Activated naive CD8-positive, alpha-beta T cell treated with anti-CD3 and anti-CD28 coated beads, Interleukin-2, amount 50 U/mL, for 24 hours (primary cell): ENCODE data around the gene C3.

ENCODE experiments used
- ATAC-seq: fragments of 150-1000 bp; cut with Tn5 transposase; one replicate; pipeline ENCODE4 v1.10.0; 2021
- DNase-seq: peaks from one replicate; pipeline ENCODE4 v3.0.0; 2021
- H3K27ac Mint-ChIP-seq: one replicate; pipeline ENCODE4 v1.8.0; 2021; ENCODE audit warnings: mild to moderate bottlenecking, mixed read lengths
- H3K27me3 Mint-ChIP-seq: one replicate; pipeline ENCODE4 v1.8.0; 2021; ENCODE audit warnings: mixed read lengths
- H3K36me3 Mint-ChIP-seq: one replicate; pipeline ENCODE4 v1.8.0; 2021; ENCODE audit warnings: low read depth, mixed read lengths
- H3K4me1 Mint-ChIP-seq: one replicate; pipeline ENCODE4 v1.8.0; 2021; ENCODE audit warnings: mixed read lengths
- H3K4me3 Mint-ChIP-seq: one replicate; pipeline ENCODE4 v1.8.0; 2021; ENCODE audit warnings: mild to moderate bottlenecking, moderate library complexity, mixed read lengths
- H3K9me3 Mint-ChIP-seq: one replicate; pipeline ENCODE4 v1.8.0; 2021; ENCODE audit warnings: mixed read lengths

The C3 gene

DNA sequence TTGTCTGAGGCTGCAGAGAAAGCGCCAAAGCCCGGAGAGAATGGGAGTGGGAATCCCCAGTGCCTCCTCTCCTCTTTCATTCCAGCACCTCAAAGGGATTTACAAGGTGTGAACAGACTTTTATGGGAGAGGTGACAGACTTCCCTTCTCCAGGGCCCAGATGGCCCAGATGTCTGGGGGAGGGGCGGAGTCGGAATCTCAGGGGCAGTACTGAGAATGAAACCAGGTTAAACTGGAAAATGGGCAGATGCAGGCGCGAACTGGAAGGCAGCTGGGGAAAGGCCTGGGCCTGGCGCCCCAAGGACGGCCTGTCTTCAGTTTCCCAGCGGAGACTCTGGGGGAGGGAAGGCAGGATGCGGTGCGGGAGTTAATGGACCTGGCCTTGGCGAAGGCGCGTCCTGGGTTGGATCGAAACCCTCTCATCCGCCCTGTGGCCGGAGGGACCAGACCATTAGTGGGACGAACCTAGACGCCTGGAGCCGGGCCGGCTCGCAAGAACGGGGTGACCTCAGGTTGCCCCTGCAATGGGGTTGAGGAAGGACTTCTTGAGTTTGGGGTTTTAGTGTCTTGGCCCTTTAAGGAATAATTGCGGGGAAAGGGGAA is 18.4 kb upstream of the C3 start:
- H3K4me3 Mint-ChIP-seq: peak overlapping the region; percentile 91
- ATAC-seq (no peak), DNase-seq (peak; percentile 38)
- peak overlapping the region; percentile 92 for H3K27ac Mint-ChIP-seq
- no peaks in the 10 kb centered on the region for H3K27me3 Mint-ChIP-seq
- H3K36me3 Mint-ChIP-seq: peaks cover 27% of the 10 kb centered on the region
- H3K4me1 Mint-ChIP-seq: peaks cover 48% of the 10 kb centered on the region
- no peaks in the 10 kb centered on the region for H3K9me3 Mint-ChIP-seq

DNA sequence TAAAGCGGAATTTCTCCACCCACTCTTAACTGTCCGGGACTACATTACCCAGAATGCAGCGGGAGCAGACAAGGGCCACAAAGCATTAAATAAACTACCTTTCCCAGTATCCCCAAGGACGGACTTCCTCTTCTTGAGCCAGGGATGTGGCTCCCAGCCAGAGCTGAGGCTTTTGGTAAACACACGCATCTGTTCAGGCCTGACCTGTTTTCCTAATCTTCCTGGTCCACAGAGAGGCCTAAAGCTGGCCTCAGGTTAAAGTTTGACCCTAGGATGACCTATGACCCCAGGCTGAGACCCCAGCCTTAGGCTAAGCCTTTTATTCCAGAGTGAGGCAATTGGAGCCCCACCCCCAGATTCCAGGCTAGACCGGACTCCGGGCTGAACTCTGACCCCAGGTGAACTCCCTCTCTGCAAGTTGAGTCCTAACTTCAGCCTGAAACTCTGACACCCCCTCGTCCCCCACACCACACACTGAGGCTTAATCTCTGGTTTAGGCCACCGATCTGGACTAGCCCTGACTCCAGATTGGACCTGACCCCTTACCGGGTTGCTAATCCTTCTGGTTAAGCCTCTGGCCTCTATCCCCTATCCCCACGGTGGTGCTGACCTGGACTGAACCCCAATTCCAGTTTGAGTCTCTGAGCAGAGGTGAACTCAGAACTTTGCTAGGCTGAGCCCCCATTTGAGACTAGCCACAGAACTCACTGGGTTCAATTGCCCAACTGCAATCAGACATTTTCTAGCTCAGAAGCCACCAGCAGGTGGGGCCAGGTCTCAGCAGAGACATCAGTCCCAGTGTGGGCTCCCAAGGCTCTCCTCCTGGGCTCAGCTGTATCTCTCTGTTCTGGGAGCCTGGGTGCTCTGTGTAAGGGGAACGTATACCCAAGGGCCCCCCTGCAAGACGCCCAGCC is 17.7 kb upstream of the C3 start:
- no peaks in the 10 kb centered on the region for H3K9me3 Mint-ChIP-seq
- peak; percentile 80 for DNase-seq
- H3K4me3 Mint-ChIP-seq: peak overlapping the region; percentile 91
- peak overlapping the region; percentile 92 for H3K27ac Mint-ChIP-seq
- H3K27me3 Mint-ChIP-seq: no peaks in the 10 kb centered on the region
- H3K36me3 Mint-ChIP-seq: peaks cover 23% of the 10 kb centered on the region
- peak; percentile 38 for ATAC-seq
- peaks cover 48% of the 10 kb centered on the region for H3K4me1 Mint-ChIP-seq

DNA sequence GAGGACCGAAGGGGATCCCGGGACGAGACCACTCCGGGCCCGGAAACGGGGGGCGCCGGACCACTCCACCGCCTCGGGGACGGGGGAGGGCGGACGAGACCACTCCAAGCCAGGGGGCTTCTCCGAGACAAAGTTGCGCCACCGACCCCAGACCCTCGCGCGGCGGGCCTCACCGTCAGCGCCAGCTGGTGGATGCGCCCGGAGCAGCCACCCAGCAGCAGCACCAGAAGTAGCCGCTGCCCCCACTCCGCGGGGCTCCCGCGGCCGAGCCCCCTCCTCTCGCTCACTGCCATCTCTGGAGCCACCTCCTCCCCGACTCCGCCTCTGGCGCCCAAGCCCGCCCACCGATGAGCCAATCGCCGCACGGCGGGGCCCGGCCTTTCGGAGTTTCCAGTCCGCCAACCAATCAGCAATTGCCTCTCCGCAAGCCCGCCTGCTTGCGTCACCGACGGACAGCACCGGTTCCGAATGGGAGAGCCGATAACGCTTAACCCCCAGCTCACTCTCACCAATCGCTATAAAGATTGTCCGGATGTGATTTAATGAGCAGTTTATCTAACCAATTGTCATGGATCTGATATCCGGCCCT is 16.9 kb upstream of the C3 start, which contains the start of gene GPR108:
GPR108 (minus strand) TSS at position 297 of the 589 bp plus-strand sequence; CDS start at position 293, 4 bp downstream.
- no peaks in the 10 kb centered on the region for H3K9me3 Mint-ChIP-seq
- ATAC-seq (peak; percentile 76), DNase-seq (peak; percentile 99)
- H3K27ac Mint-ChIP-seq: peak within 1 kb of the TSS; percentile 93
- no peaks in the 10 kb centered on the region for H3K27me3 Mint-ChIP-seq
- H3K4me3 Mint-ChIP-seq: peak within 1 kb of the TSS; percentile 91
- H3K36me3 Mint-ChIP-seq: peaks cover 18% of the 10 kb centered on the region
- peaks cover 45% of the 10 kb centered on the region for H3K4me1 Mint-ChIP-seq

DNA sequence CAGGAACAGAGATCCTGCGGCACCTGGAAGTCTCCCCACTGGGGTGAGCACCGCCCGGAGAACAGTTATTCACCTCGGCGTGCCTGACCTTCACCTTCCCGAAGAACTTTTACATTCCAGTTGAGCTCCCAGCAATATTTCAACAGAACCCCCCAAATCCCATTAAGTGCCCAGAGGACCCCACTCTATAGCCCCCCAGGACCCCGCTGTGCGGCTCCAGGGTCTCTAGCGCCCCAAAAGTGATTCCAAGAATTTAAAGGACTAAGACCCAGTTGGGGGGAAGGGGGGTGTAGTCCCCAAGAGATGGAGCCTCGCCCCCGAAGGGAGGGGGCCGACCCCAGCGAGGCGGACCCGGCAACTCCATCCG is 16.4 kb upstream of the C3 start:
- Mint-ChIP-seq H3K27ac (peak overlapping the region; percentile 93), H3K36me3 (peaks cover 15% of the 10 kb centered on the region), H3K4me3 (peak overlapping the region; percentile 91), H3K9me3 (no peaks in the 10 kb centered on the region), H3K27me3 (no peaks in the 10 kb centered on the region), H3K4me1 (peaks cover 45% of the 10 kb centered on the region)
- ATAC-seq (no peak), DNase-seq (no peak)

DNA sequence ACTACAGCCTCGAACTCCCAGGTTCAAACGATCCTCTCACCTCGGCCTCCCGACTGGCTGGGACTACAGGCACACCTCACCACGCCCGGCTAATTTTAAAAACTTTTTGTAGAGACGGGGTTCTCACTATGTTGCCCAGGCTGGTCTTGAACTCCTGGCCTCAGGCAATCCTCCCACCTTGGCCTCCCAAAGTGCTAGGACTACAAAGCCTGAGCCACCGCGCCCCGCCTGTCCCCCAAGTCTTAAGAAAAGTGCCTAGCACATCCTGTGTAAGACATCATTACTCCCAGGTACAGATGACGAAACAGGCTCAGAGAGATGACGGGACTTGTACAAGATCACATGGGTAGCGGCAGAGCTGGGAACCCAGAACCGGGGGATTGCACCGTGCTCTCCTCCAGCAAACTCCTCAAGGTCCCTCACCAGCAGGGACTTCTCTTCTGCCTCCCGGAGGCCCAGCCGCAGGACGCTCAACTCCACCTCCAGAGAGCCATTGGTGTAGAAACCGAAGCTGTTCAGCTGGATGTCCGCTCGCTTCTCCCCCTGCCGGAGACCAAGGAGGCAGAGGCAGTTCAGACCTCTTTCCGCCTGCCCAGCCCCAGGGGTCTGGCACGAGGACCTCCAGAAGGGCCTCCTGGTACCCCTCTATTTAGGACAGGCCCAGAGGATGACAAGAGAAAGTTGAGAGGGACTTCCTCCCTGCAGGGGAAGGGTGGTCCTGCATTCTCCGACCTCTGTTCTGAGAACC is 15.9 kb upstream of the C3 start:
- peak overlapping the region; percentile 91 for H3K4me3 Mint-ChIP-seq
- H3K27ac Mint-ChIP-seq: peak overlapping the region; percentile 93
- DNase-seq: peak; percentile 70
- H3K4me1 Mint-ChIP-seq: peaks cover 40% of the 10 kb centered on the region
- no peaks in the 10 kb centered on the region for H3K27me3 Mint-ChIP-seq
- H3K36me3 Mint-ChIP-seq: peaks cover 11% of the 10 kb centered on the region
- ATAC-seq: peak; percentile 23
- no peaks in the 10 kb centered on the region for H3K9me3 Mint-ChIP-seq

DNA sequence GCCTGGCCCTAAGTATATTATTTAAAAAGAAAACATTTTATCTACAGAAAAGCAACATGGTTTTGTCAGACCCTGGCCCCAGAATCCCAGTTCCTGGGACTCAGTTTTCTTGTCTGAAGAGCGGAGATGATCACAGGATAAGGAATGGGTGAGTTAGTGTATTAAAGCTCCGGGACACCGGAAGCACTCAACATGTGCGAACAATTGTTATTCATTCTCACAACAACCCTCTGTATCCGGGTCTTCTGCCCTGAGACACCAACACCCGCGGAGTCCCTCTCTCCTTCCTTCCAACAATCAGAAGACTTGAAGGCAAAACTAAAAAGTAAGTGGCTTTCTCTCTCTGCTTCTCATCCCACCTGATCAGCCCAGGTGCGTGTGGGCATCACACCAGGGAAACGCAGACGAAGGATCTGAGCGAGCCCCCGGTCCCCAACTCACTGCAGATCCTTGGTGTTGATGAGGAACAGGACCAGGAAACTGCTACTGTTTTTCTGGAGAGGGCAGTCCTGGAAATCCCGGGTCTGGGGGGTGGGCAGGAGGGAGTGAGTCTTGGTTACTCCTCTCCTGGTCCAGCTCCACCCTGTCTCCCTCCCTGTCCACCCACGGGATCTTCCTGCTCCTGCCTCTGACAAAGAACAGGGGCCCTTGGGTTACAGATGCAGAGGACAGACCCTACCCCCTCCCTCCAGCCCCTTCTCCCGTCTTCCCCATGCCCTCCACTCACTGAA is 14.9 kb upstream of the C3 start:
- Mint-ChIP-seq H3K27ac (peak overlapping the region; percentile 93), H3K4me3 (peak overlapping the region; percentile 91), H3K36me3 (peaks cover 7% of the 10 kb centered on the region), H3K27me3 (no peaks in the 10 kb centered on the region), H3K9me3 (no peaks in the 10 kb centered on the region), H3K4me1 (peaks cover 34% of the 10 kb centered on the region)
- no peak for DNase-seq
- ATAC-seq: no peak

DNA sequence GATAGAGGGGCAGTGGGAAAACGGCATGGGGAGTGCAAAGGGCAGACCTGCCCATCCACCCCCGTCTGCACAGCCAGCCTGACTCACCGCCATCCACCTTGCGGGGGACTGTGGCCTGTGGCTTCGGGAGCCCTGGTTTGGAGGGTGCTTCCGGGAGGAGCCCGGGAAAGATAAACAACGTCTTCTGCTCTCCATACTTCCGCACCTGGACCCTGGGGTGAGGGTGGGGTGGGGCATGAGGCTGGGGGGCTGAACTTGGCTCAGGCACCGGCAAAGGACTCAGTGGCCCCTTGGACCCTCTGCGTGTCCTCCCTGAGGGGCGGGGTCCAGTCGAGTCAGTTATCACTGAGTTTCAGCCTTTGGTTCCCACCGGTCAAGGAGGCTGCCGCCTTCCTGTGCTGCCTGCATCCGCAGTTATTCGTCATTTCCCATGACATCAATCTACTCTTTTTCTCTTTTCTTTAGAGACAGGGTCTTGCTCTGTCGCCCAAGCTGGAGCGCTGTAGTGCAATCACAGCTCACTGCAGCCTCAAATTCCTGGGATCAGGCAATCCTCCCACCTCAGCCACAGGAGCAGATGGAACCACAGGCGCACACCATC is 13.7 kb upstream of the C3 start:
- Mint-ChIP-seq H3K9me3 (no peaks in the 10 kb centered on the region), H3K27ac (no peak overlapping the region), H3K36me3 (peaks cover 7% of the 10 kb centered on the region), H3K27me3 (no peaks in the 10 kb centered on the region), H3K4me1 (peaks cover 32% of the 10 kb centered on the region), H3K4me3 (no peak overlapping the region)
- DNase-seq: no peak
- no peak for ATAC-seq

DNA sequence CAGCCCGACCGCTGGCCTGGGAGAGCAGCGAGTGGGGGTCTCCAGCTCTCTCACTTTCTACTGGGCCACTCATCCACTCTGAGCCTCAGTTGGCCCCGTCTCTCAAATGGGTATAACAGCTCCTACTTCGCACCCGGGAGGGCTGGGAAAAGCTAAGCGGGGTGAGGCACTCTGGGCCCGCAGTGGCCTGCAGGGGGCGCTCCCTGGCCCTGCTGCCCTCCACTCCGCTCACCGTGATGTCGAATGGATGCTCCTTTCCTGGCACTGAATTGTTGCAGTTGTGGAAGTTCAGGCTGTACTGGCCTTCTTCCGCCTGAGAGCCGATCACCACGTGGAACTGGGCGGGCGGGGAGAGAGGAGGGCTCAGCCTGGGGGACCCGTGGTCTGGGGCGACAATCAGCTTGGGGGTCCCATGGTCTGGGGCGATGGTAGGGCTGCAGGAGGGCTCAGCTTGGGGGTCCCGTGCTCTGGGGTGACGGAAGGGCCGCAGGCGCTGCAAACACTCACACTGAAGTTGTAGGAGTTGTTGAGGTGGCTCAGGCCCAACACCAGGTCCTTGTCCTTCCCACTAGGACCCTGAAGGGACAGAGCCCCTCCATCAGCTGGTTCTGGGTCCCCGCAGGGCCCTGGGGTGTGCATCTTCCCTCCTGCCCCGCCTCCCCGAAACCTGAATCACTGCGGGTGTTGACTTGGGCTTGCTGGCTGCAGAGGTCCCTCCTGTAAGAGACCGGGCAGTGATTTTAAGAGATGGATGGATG is 13.1 kb upstream of the C3 start:
- peaks cover 7% of the 10 kb centered on the region for H3K36me3 Mint-ChIP-seq
- DNase-seq (no peak), ATAC-seq (no peak)
- H3K9me3 Mint-ChIP-seq: no peaks in the 10 kb centered on the region
- H3K27me3 Mint-ChIP-seq: no peaks in the 10 kb centered on the region
- peaks cover 27% of the 10 kb centered on the region for H3K4me1 Mint-ChIP-seq
- no peak overlapping the region for H3K4me3 Mint-ChIP-seq
- H3K27ac Mint-ChIP-seq: no peak overlapping the region

DNA sequence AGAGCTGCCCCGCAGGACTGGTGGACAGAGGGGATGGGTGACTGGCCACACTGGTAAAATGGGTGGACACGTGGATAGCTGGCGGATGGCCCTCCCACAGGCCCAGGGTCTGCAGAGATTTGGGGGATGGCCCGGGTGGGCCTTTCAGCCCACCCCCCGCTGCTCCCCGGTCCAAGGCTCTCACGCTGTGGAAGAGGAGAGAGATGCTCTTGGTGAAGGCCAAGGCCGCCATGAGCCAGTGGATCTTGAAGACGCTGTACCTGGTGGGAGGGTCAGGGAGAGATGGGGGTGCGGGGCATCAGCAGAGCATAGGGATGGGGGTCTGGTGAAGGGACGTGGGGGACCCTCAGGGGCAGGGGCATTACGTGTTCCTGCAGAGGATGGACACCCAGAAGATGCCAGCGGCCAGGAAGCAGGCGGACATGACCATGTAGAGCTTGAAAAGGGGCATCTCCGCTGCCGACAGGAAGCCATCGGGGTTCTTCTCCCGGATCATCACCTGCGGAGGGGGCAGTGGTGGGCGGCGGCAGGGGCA is 12.4 kb upstream of the C3 start:
- no peak for ATAC-seq
- H3K27ac Mint-ChIP-seq: no peak overlapping the region
- H3K4me3 Mint-ChIP-seq: no peak overlapping the region

DNA sequence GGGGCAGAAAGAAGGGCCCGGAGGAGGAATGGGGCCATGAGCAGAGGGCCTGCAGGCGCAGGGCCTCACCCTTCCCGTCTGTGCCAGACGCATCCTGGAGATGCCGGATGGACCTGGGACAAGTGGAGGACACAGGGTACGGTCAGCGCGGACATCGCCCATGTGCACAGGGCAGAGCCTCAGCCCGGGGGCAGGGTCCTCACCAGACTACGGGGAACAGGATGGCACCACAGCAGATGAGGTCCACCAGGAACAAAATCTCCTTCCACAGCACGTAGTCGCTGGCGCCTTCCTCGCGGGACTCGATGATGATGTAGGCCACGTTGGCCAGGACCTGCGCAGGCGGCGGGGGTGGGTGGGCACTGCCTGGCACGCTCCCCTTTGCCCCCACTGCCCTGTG is 11.4 kb upstream of the C3 start:
- Mint-ChIP-seq H3K4me1 (peaks cover 18% of the 10 kb centered on the region), H3K9me3 (no peaks in the 10 kb centered on the region), H3K27ac (no peak overlapping the region), H3K27me3 (no peaks in the 10 kb centered on the region), H3K36me3 (peaks cover 5% of the 10 kb centered on the region), H3K4me3 (no peak overlapping the region)
- DNase-seq (no peak), ATAC-seq (no peak)

More for the DNA sequence above, 12.4 kb upstream of the C3 start:
- no peaks in the 10 kb centered on the region for H3K9me3 Mint-ChIP-seq
- H3K27me3 Mint-ChIP-seq: no peaks in the 10 kb centered on the region
- peaks cover 7% of the 10 kb centered on the region for H3K36me3 Mint-ChIP-seq
- H3K4me1 Mint-ChIP-seq: peaks cover 23% of the 10 kb centered on the region
- DNase-seq: no peak

DNA sequence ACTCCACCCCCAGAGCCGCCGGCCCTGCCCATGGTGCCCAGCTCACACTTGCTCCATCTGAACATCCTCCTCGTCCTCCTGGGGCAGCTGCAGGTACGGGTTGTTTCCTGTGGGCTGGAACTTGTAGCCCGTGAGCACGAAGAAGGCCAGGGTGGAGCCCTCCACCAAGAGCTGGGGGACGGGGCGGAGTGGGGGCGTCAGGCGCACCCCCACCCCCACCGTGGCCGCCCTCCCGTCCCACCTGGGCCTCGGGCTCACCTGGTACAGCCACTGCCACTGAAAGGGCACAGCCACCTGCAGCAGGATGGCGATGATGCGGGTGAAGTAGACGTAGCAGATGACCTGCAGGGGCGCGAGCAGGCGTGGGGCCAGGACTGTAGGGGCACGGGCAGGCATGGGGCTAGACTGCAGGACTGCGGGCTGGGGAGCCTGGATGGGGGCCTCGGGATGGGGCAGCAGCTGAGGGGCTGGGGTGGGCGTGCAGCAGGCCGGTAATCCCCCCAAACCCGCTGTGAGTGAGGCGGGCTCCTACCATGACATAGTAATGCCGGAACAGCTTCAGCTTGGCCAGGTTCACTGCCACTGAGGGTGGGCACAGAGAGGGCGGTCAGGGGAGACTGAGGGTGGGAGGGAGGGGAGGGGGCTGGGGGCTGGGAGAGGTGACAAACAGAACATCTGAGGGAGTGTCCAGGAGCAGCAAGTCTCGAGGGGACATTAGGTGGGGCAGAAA is 10.7 kb upstream of the C3 start:
- Mint-ChIP-seq H3K27me3 (no peaks in the 10 kb centered on the region), H3K27ac (no peak overlapping the region), H3K4me3 (no peak overlapping the region), H3K36me3 (peaks cover 3% of the 10 kb centered on the region), H3K4me1 (peaks cover 13% of the 10 kb centered on the region), H3K9me3 (no peaks in the 10 kb centered on the region)
- DNase-seq (no peak), ATAC-seq (no peak)

DNA sequence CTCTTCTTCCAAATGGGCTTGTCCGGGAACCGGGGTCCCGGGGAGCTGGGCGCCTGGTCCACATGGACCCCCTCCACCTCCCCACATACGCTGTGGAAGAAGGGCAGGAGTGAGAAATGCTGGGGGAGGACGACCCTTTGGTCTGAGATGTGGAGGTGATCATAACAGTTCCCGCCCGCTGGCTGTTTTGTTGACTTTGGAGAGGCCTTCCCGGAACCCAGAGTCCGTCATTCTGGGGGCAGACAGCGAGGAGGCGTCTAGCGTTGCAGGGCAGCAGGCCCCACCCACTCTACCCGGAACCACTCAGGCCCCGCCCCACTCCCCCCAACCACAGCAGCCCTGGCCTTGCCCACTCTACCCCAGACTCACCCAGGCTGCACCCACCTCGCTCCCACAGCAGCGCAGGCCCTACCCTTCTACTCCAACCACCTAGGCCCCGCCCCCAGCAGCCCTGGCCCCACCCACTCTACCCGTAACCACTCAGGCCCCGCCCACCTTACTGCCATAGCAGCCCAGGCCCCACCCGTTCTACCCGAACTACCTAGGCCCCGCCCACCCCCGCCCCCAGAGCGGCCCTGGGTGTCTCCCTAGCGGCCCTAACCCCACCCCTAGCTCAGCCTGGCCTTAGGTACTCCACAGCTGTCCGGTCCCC is 9.8 kb upstream of the C3 start:
- H3K4me3 Mint-ChIP-seq: no peak overlapping the region
- H3K4me1 Mint-ChIP-seq: peaks cover 7% of the 10 kb centered on the region
- no peaks in the 10 kb centered on the region for H3K36me3 Mint-ChIP-seq
- no peaks in the 10 kb centered on the region for H3K9me3 Mint-ChIP-seq
- DNase-seq: peak; percentile 65
- H3K27ac Mint-ChIP-seq: no peak overlapping the region
- H3K27me3 Mint-ChIP-seq: no peaks in the 10 kb centered on the region
- peak; percentile 37 for ATAC-seq
